ENCODE results near the gene AUTS2. TPM values are rescaled to one million over a fixed set of nuclear protein-coding genes. Genes with fewer than 3 reads are reported as not detected.

The AUTS2 gene
- total and polyA plus RNA-seq, 2 experiments from 2014 or later, result 3.0 to 4.4 TPM

DNA sequence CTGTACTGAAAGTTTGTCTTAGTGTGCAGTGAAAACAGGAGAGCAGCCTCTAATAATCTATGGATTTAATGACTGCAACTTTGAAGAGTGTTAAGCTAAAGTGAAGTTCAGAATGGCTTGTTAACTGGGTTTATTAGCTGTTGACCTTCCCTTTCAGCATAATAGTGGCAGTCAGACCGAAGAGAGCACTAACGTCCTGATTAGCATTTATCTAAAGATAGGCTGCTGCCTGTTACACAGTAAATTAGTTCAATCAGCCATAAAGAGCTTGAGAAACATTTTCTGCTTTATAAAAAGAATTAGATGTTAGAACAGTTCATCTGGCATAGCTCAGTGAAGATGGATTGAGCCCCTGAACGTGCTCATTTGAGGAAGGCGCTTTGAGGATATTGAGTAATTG lies 433.0 kb downstream of the AUTS2 start:
- TF ChIP-seq EZH2phosphoT487 (IDR thresholded peaks at IDR 0.05; ENCODE audit: insufficient read depth, low read depth), result no peak
- no peak for TF ChIP-seq EZH2 (IDR thresholded peaks at IDR 0.05; ENCODE audit: insufficient read depth, poor library complexity, severe bottlenecking)
- Histone ChIP-seq H3K4me1 (ENCODE audit: insufficient read depth) (no peaks in the 10 kb centered on the region), H3K36me3 (ENCODE audit: low read depth) (no peaks in the 10 kb centered on the region), H3K79me2 (ENCODE audit: insufficient read depth) (no peaks in the 10 kb centered on the region), H2AFZ (no peak overlapping the region), H3K27ac (no peak overlapping the region), H4K20me1 (ENCODE audit: insufficient read depth) (no peaks in the 10 kb centered on the region), H3K9me3 (ENCODE audit: low read depth) (no peaks in the 10 kb centered on the region), H3K9me2 (ENCODE audit: insufficient read depth) (no peaks in the 10 kb centered on the region), H3K9ac (no peak overlapping the region), H3K4me2 (ENCODE audit: unreplicated experiment) (no peak overlapping the region), H3K4me3 (no peak overlapping the region), H3K27me3 (replicated peaks; ENCODE audit: insufficient read depth) (no peaks in the 10 kb centered on the region), H3F3A (ENCODE audit: insufficient read depth) (no peaks in the 10 kb centered on the region)
- 85 to 90% methylated on average over 4 of the region's 4 CpGs for WGBS, 2 experiments (ENCODE audit: low coverage in 1 of 2, low lambda C conversion rate in 2 of 2, missing lambda C conversion rate in 2 of 2)
- in situ Hi-C loops (cut with MboI), result no loop called here
- no peak for DNase-seq

DNA sequence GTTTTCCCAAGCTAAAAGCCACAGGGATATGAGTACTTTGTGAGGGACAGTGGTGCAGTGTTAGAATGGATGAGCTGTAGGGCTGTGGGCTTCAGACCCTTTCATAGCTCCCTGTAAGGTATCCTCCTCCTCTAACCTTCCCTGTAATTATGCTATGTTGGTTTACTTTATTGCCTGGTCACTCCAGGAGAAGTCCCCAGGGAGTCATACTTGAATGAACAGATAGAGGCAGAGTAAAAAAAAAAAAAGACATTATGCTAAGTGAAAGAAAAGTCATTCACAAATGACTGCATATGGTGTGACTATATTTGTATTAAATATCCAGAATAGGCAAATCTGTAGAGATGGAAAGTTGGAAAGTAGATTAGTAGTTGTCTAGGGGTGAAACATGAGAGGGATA lies 434.4 kb downstream of the AUTS2 start:
- no peaks in the 10 kb centered on the region for H3K36me3 ChIP-seq (ENCODE audit: low read depth)
- 0 out of 2 replicates have a peak, but pooled peaks cover 8% of the 10 kb centered on the region for H3F3A ChIP-seq (ENCODE audit: insufficient read depth)
- no peak overlapping the region for H3K9ac ChIP-seq
- no peaks in the 10 kb centered on the region for H3K9me2 ChIP-seq (ENCODE audit: insufficient read depth)
- no peak overlapping the region for H3K4me3 ChIP-seq
- peaks cover 13% of the 10 kb centered on the region for H3K4me1 ChIP-seq (ENCODE audit: insufficient read depth)
- H3K27ac ChIP-seq, result no peak overlapping the region
- no peaks in the 10 kb centered on the region for H4K20me1 ChIP-seq (ENCODE audit: insufficient read depth)
- DNase-seq, result no peak
- H3K4me2 ChIP-seq (ENCODE audit: unreplicated experiment), result no peak overlapping the region
- no peak overlapping the region for H2AFZ ChIP-seq
- in situ Hi-C loops (cut with MboI), result no loop called here
- no peaks in the 10 kb centered on the region for H3K79me2 ChIP-seq (ENCODE audit: insufficient read depth)
- H3K9me3 ChIP-seq (ENCODE audit: low read depth), result no peaks in the 10 kb centered on the region
- H3K27me3 ChIP-seq (replicated peaks; ENCODE audit: insufficient read depth), result no peaks in the 10 kb centered on the region
- TF ChIP-seq EZH2phosphoT487 (IDR thresholded peaks at IDR 0.05; ENCODE audit: insufficient read depth, low read depth) (no peak), EZH2 (IDR thresholded peaks at IDR 0.05; ENCODE audit: insufficient read depth, poor library complexity, severe bottlenecking) (no peak)

DNA sequence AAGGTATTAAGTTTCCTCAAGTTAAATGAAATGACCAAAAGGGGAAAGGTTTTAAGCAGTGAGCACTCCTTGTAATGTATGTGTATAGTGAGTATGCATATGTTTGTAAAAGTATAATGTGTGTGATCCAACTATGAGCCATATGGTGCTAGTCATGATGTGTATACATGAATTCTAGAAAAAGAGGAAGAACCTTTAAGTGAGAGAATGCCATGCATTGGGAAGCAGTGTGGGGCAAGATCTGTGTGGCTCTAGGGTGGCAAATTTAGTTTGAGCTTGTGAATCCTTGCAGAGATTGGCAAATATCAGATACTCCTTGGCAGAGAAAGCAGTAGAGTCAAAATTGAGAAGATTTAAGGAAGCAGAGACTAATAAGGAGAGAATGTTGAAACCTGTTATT lies 435.0 kb downstream of the AUTS2 start:
- in situ Hi-C loops (cut with MboI), result no loop called here
- H3K9me3 ChIP-seq (ENCODE audit: low read depth), result no peaks in the 10 kb centered on the region
- no peak for DNase-seq
- no peak overlapping the region for H3K9ac ChIP-seq
- H2AFZ ChIP-seq, result no peak overlapping the region
- no peaks in the 10 kb centered on the region for H3K27me3 ChIP-seq (replicated peaks; ENCODE audit: insufficient read depth)
- no peak overlapping the region for H3K4me2 ChIP-seq (ENCODE audit: unreplicated experiment)
- no peaks in the 10 kb centered on the region for H3K36me3 ChIP-seq (ENCODE audit: low read depth)
- H3F3A ChIP-seq (ENCODE audit: insufficient read depth), result 0 out of 2 replicates have a peak, but pooled peaks cover 8% of the 10 kb centered on the region
- TF ChIP-seq EZH2 (IDR thresholded peaks at IDR 0.05; ENCODE audit: insufficient read depth, poor library complexity, severe bottlenecking) (no peak), EZH2phosphoT487 (IDR thresholded peaks at IDR 0.05; ENCODE audit: insufficient read depth, low read depth) (no peak)
- H3K9me2 ChIP-seq (ENCODE audit: insufficient read depth), result no peaks in the 10 kb centered on the region
- peaks cover 15% of the 10 kb centered on the region for H3K4me1 ChIP-seq (ENCODE audit: insufficient read depth)
- no peak overlapping the region for H3K27ac ChIP-seq
- no peak overlapping the region for H3K4me3 ChIP-seq
- no peaks in the 10 kb centered on the region for H4K20me1 ChIP-seq (ENCODE audit: insufficient read depth)
- no peaks in the 10 kb centered on the region for H3K79me2 ChIP-seq (ENCODE audit: insufficient read depth)

DNA sequence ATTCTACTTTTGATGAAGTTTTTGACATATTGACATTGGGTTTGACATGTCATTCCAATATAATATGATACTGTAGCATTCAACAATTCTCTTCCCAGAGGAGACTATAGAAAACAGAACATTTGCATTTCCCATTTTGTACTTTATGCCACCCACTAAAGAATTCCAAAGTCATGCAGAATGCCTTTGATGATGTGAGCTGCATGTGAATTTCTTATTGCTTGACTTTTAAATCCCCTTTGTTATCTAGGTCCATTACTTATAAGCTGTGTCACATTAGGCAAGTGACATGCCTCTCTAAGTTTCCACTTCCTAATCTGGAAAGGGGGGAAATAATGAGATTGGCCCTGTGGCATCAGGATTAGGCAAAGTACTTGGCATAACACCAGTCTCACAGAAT lies 436.7 kb downstream of the AUTS2 start:
- H3K4me3 ChIP-seq, result no peak overlapping the region
- in situ Hi-C loops (cut with MboI), result no loop called here
- no peak for DNase-seq

DNA sequence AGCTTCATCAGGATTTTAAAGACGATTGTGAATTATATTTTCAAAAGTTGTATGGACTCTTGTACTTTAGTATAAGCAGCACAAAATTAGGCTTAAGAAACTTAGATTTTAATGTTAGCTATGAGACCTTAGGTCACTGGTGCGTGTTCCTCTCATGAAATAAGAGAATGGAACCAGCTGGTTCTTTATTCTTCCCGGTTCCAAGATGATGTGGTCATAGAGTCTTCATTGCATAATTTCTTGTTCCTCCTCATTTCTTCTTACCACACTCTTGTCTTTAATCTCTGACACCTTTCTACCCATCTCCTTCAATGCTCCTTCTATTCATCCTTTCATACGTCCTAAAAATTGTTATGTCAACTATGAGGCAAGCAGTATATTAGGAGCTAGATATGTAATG lies 437.2 kb downstream of the AUTS2 start:
- Histone ChIP-seq H3K9ac (no peak overlapping the region), H3K79me2 (ENCODE audit: insufficient read depth) (no peaks in the 10 kb centered on the region), H3K4me2 (ENCODE audit: unreplicated experiment) (no peak overlapping the region), H3K36me3 (ENCODE audit: low read depth) (no peaks in the 10 kb centered on the region), H3K4me3 (no peak overlapping the region), H3K4me1 (ENCODE audit: insufficient read depth) (peaks cover 15% of the 10 kb centered on the region), H3K27ac (no peak overlapping the region), H3F3A (ENCODE audit: insufficient read depth) (0 out of 2 replicates have a peak, but pooled peaks cover 8% of the 10 kb centered on the region), H4K20me1 (ENCODE audit: insufficient read depth) (no peaks in the 10 kb centered on the region), H2AFZ (no peak overlapping the region), H3K9me3 (ENCODE audit: low read depth) (no peaks in the 10 kb centered on the region), H3K27me3 (replicated peaks; ENCODE audit: insufficient read depth) (no peaks in the 10 kb centered on the region), H3K9me2 (ENCODE audit: insufficient read depth) (no peaks in the 10 kb centered on the region)
- 44 to 57% methylated on average over 4 of the region's 4 CpGs for WGBS, 2 experiments (ENCODE audit: low coverage in 1 of 2, low lambda C conversion rate in 2 of 2, missing lambda C conversion rate in 2 of 2)
- no peak for TF ChIP-seq EZH2phosphoT487 (IDR thresholded peaks at IDR 0.05; ENCODE audit: insufficient read depth, low read depth)
- no peak for TF ChIP-seq EZH2 (IDR thresholded peaks at IDR 0.05; ENCODE audit: insufficient read depth, poor library complexity, severe bottlenecking)
- peak; percentile 18 for DNase-seq
- in situ Hi-C loops (cut with MboI), result no loop called here

More for the DNA sequence above, 436.7 kb downstream of the AUTS2 start:
- no peak overlapping the region for H3K4me2 ChIP-seq (ENCODE audit: unreplicated experiment)
- no peaks in the 10 kb centered on the region for H3K79me2 ChIP-seq (ENCODE audit: insufficient read depth)
- no peaks in the 10 kb centered on the region for H3K27me3 ChIP-seq (replicated peaks; ENCODE audit: insufficient read depth)
- no peak for TF ChIP-seq EZH2 (IDR thresholded peaks at IDR 0.05; ENCODE audit: insufficient read depth, poor library complexity, severe bottlenecking)
- TF ChIP-seq EZH2phosphoT487 (IDR thresholded peaks at IDR 0.05; ENCODE audit: insufficient read depth, low read depth), result no peak
- H3K9me2 ChIP-seq (ENCODE audit: insufficient read depth), result no peaks in the 10 kb centered on the region
- H2AFZ ChIP-seq, result no peak overlapping the region
- H3K9me3 ChIP-seq (ENCODE audit: low read depth), result no peaks in the 10 kb centered on the region
- H3K4me1 ChIP-seq (ENCODE audit: insufficient read depth), result peaks cover 15% of the 10 kb centered on the region
- H3K9ac ChIP-seq, result no peak overlapping the region
- no peaks in the 10 kb centered on the region for H3K36me3 ChIP-seq (ENCODE audit: low read depth)
- H4K20me1 ChIP-seq (ENCODE audit: insufficient read depth), result no peaks in the 10 kb centered on the region
- H3K27ac ChIP-seq, result no peak overlapping the region
- H3F3A ChIP-seq (ENCODE audit: insufficient read depth), result 0 out of 2 replicates have a peak, but pooled peaks cover 8% of the 10 kb centered on the region

All from GM23248 (cell line).